GM12878 (cell line): ENCODE measurements around the gene METTL15. TPM values are rescaled to one million over a fixed set of nuclear protein-coding genes. Genes with fewer than 3 reads are reported as not detected.
A peak's percentile ranks its signal among the peaks of the same experiment; 100 is the strongest.

ENCODE experiments used
- ATAC-seq: fragments of 200-7000 bp; cut with Tn5 transposase; 3 replicates; pipeline ENCODE4 v1.9.1; 2020; ENCODE audit warnings: mild to moderate bottlenecking, moderate library complexity
- BruUV-seq: library from RNA; stranded (reverse); fragments of 400-500 nt; replicated peaks from 2 replicates; lab custom pipeline; 2021; lab: Mats Ljungman, UMichigan
- CTCF ChIA-PET: fragments of 300-600 bp; sonication (Branson Sonifier 250); formaldehyde crosslinking; extraction: SDS; loops from one replicate; lab custom pipeline; 2021; ENCODE audit warnings: inconsistent platforms; lab: Yijun Ruan, JAX
- POLR2A ChIA-PET: fragments of 350-600 bp; formaldehyde crosslinking; extraction: SDS; loops from one replicate; lab custom pipeline; 2021; ENCODE audit warnings: inconsistent platforms; lab: Charles Lee
- RAD21 ChIA-PET: fragments of 300-600 bp; sonication (Branson Sonifier 250); formaldehyde crosslinking; loops from one replicate; lab custom pipeline; 2023; ENCODE audit warnings: antibody characterized with exemption; ENCODE audit not compliant: unreplicated experiment; lab: Charles Lee
- SMC1A ChIA-PET: fragments of 300-600 bp; sonication (Branson Sonifier 250); formaldehyde crosslinking; loops from one replicate; lab custom pipeline; 2023; ENCODE audit not compliant: unreplicated experiment, uncharacterized antibody; lab: Charles Lee
- DNase-seq: peaks from one replicate; pipeline ENCODE4 v3.0.0-alpha.2; 2011; ENCODE audit warnings: low read depth, low spot score
- FAIRE-seq: peaks from 3 replicates; lab custom pipeline; 2011; peaks lifted over from hg19 to GRCh38; lab: Jason Lieb, UNC
- H2AFZ ChIP-seq: 2 replicates; pipeline ENCODE4 v1.6.0; 2011; ENCODE audit warnings: low read depth, low read length, control low read depth; ENCODE audit not compliant: control insufficient read depth
- H3K27ac ChIP-seq: 2 replicates; pipeline ENCODE4 v1.5.1; 2011; ENCODE audit warnings: control low read depth; ENCODE audit not compliant: control insufficient read depth, insufficient read depth
- H3K27me3 ChIP-seq, 2 experiments: replicated peaks in 1 of 2; 2 replicates each; pipeline versions ENCODE4 v1.6.0 to v1.6.1; 2011; ENCODE audit warnings: low read length in 1 of 2; ENCODE audit not compliant: control insufficient read depth in 2 of 2, insufficient read depth in 2 of 2
- H3K36me3 ChIP-seq, 2 experiments: 2 replicates each; pipeline ENCODE4 v1.5.1; 2011; ENCODE audit warnings: low read length in 1 of 2; ENCODE audit not compliant: control insufficient read depth in 2 of 2, insufficient read depth in 2 of 2
- H3K4me1 ChIP-seq: 2 replicates; pipeline ENCODE4 v1.6.1; 2011; ENCODE audit warnings: mild to moderate bottlenecking, low read length, moderate library complexity, mixed read lengths; ENCODE audit not compliant: control insufficient read depth, insufficient read depth
- H3K4me2 ChIP-seq: 2 replicates; pipeline ENCODE4 v1.6.0; 2011; ENCODE audit warnings: control low read depth; ENCODE audit not compliant: control insufficient read depth, insufficient read depth
- H3K4me3 ChIP-seq: fragments of 200-600 bp; sonication (generic); 2 replicates; pipeline ENCODE4 v1.5.1; 2016
- H3K79me2 ChIP-seq: 2 replicates; pipeline ENCODE4 v1.6.0; 2011; ENCODE audit warnings: low read length; ENCODE audit not compliant: control insufficient read depth, insufficient read depth
- H3K9ac ChIP-seq: 2 replicates; pipeline ENCODE4 v1.8.0; 2011; ENCODE audit warnings: low read length, control low read depth, mixed read lengths; ENCODE audit not compliant: control insufficient read depth, insufficient read depth
- H3K9me3 ChIP-seq: replicated peaks from 3 replicates; pipeline ENCODE4 v1.5.1; 2011; ENCODE audit warnings: mild to moderate bottlenecking, low read length; ENCODE audit not compliant: control insufficient read depth, insufficient read depth
- H4K20me1 ChIP-seq: 2 replicates; pipeline ENCODE4 v1.6.0; 2011; ENCODE audit not compliant: control insufficient read depth, insufficient read depth
- CREB1 ChIP-seq: IDR thresholded peaks from 2 replicates; pipeline ENCODE4 v1.6.1; 2012; ENCODE audit warnings: low read depth, mild to moderate bottlenecking, inconsistent platforms
- EGR1 ChIP-seq, 2 experiments: IDR thresholded peaks; 1 replicate in 1 of 2; 2 replicates in 1 of 2; pipeline ENCODE4 v1.6.1; 2011 to 2012; ENCODE audit warnings: low read depth in 2 of 2, low read length in 2 of 2, borderline replicate concordance in 1 of 2, mild to moderate bottlenecking in 1 of 2, moderate library complexity in 1 of 2
- FOXM1 ChIP-seq: IDR thresholded peaks from 2 replicates; pipeline ENCODE4 v1.6.1; 2012; ENCODE audit warnings: low read depth, mild to moderate bottlenecking, inconsistent platforms, low read length, moderate library complexity
- JUND ChIP-seq: IDR thresholded peaks from 2 replicates; pipeline ENCODE4 v1.6.1; 2012; ENCODE audit warnings: low read depth, mild to moderate bottlenecking, low read length, improper control_type of control experiment, moderate library complexity
- KDM1A ChIP-seq: fragments of 200-600 bp; sonication (generic); IDR thresholded peaks from 2 replicates; pipeline ENCODE4 v1.6.1; 2016; ENCODE audit warnings: borderline replicate concordance
- MYC ChIP-seq: IDR thresholded peaks from 2 replicates; pipeline ENCODE4 v1.6.1; 2011; ENCODE audit warnings: mild to moderate bottlenecking, low read length, moderate library complexity, inconsistent platforms; ENCODE audit not compliant: insufficient read depth, insufficient replicate concordance, insufficient read length, severe bottlenecking
- SUPT20H ChIP-seq: IDR thresholded peaks from 2 replicates; pipeline ENCODE4 v1.6.1; 2011; ENCODE audit warnings: low read depth, mild to moderate bottlenecking, low read length, moderate library complexity, borderline replicate concordance; ENCODE audit not compliant: control insufficient read depth
- ZNF207 ChIP-seq: fragments of 450-650 bp; IDR thresholded peaks from 2 replicates; pipeline ENCODE4 v1.6.1; 2014; ENCODE audit warnings: antibody characterized with exemption, mild to moderate bottlenecking, borderline replicate concordance
- ZNF217 ChIP-seq: fragments of 450-650 bp; IDR thresholded peaks from 2 replicates; pipeline ENCODE4 v1.6.1; 2017; ENCODE audit warnings: antibody characterized with exemption, mild to moderate bottlenecking
- ZZZ3 ChIP-seq: IDR thresholded peaks from 2 replicates; pipeline ENCODE4 v1.6.1; 2011; ENCODE audit warnings: low read depth; ENCODE audit not compliant: control insufficient read depth, insufficient read length
- WGBS: methylation state at CpG from one replicate; pipeline ENCODE4 v1.1.6; 2016; ENCODE audit warnings: low lambda C conversion rate; ENCODE audit not compliant: insufficient replicate concordance, insufficient coverage; ENCODE audit errors: missing lambda C conversion rate; 5-methylcytosine and 5-hydroxymethylcytosine counted together
- in situ Hi-C: fragments of 300-500 bp; cut with MboI; formaldehyde crosslinking; loops from 9 replicates; pipeline ENCODE4 v1.14.3; 2018; ENCODE audit warnings: mixed read lengths
- intact Hi-C: fragments of 100-400 bp; cut with micrococcal nuclease; formaldehyde crosslinking; loops from one replicate; pipeline ENCODE4 v1.14.2; 2022; ENCODE audit not compliant: unreplicated experiment
- polyA plus RNA-seq, 11 experiments: library from polyadenylated mRNA; depleted of rRNA in 4 of 11; unstranded in 6 of 11; stranded (reverse) in 5 of 11; fragments of >200 nt; fragmentation: Nextera tagmentation in 4 of 11; fragmentation: Illumina TruSeq in 1 of 11; extraction: Ambion mirVana in 4 of 11; extraction: Trizol in 1 of 11; gene quantifications; 1 replicate in 1 of 11; 2 replicates in 10 of 11; pipeline versions ENCODE4 v1.2.1 to v1.2.3, GENCODE V29; 2011 to 2016; ENCODE audit warnings: inconsistent platforms in 2 of 11, missing spikeins in 2 of 11, low read depth in 1 of 11
- total RNA-seq, 4 experiments: library from RNA; depleted of rRNA in 3 of 4; stranded (reverse); fragments of >200 nt in 3 of 4; fragmentation: Illumina TruSeq in 1 of 4; extraction: Trizol in 1 of 4; gene quantifications; 2 replicates each; pipeline versions ENCODE4 v1.2.1 to v1.2.3, GENCODE V29; 2013 to 2021
- TF ChIP-seq, protein P1 (sequence below): fragments of 450-650 bp; IDR thresholded peaks from 2 replicates; pipeline ENCODE4 v1.6.1; 2017; ENCODE audit warnings: low read depth, mild to moderate bottlenecking, moderate library complexity
- TF ChIP-seq, protein P2 (sequence below): fragments of 450-650 bp; IDR thresholded peaks from 2 replicates; pipeline ENCODE4 v1.6.1; 2017; ENCODE audit warnings: mild to moderate bottlenecking, moderate library complexity

Gene METTL15
- total and polyA plus RNA-seq, 10 of the 15 experiments (the other 5 are each of a cell fraction or from before 2014, with no cell fraction given), result 7.9 to 16.9 (median 14.4) TPM

DNA sequence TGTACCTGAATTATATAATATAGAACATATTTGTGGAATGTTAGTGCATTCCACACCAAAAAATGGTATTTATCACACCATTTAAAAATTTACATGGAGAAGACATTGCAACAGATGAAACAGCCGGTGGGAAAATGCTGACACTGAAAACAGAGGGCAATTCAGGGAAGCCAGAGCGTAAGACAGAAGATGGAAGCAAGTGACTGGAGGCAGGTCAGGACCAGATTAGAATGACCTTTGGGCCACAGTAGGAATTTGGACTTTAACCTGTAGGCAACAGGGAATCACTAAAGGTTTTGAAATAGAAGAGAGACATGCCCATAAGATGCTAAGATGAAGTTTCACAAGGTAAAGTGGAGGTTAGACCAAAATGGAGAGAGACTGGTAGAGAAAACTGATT, 60.5 kb downstream of the METTL15 start:
- H3K9me3 ChIP-seq, result no peaks in the 10 kb centered on the region; the same call in 1 of the 3 replicates
- H4K20me1 ChIP-seq, result no peaks in the 10 kb centered on the region
- no peak overlapping the region for H3K4me2 ChIP-seq
- ATAC-seq (no peak), FAIRE-seq (no peak), DNase-seq (no peak)
- H3K79me2 ChIP-seq, result no peaks in the 10 kb centered on the region
- 97% methylated on average over 2 of the region's 2 CpGs for WGBS
- H3K27me3 ChIP-seq, result no peaks in the 10 kb centered on the region
- no peak overlapping the region for H3K27ac ChIP-seq
- ChIA-PET CTCF (interaction anchor here (0.6 kb wide), 1 partner anchor 469 kb away, joined by 3 read pairs; no protein-coding TSS in a partner anchor), SMC1A (no interaction called here), RAD21 (no interaction called here), POLR2A (no interaction called here)
- 0 out of 4 replicates have a peak, but pooled peaks cover 0 to 3% of the 10 kb centered on the region in 2 experiments for H3K36me3 ChIP-seq
- no peak overlapping the region for H3K4me3 ChIP-seq
- H3K9ac ChIP-seq, result no peak overlapping the region
- no peaks in the 10 kb centered on the region for H3K4me1 ChIP-seq
- no TSS peak for BruUV-seq
- in situ Hi-C loops, result no loop called here
- intact Hi-C loops, result no loop called here
- TF ChIP-seq ZNF217, result no peak
- TF ChIP-seq, protein P1, sequence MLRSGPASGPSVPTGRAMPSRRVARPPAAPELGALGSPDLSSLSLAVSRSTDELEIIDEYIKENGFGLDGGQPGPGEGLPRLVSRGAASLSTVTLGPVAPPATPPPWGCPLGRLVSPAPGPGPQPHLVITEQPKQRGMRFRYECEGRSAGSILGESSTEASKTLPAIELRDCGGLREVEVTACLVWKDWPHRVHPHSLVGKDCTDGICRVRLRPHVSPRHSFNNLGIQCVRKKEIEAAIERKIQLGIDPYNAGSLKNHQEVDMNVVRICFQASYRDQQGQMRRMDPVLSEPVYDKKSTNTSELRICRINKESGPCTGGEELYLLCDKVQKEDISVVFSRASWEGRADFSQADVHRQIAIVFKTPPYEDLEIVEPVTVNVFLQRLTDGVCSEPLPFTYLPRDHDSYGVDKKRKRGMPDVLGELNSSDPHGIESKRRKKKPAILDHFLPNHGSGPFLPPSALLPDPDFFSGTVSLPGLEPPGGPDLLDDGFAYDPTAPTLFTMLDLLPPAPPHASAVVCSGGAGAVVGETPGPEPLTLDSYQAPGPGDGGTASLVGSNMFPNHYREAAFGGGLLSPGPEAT, result no peak
- TF ChIP-seq ZZZ3, result no peak
- no peak for TF ChIP-seq ZNF207
- TF ChIP-seq SUPT20H, result no peak
- H2AFZ ChIP-seq, result no peak overlapping the region

DNA sequence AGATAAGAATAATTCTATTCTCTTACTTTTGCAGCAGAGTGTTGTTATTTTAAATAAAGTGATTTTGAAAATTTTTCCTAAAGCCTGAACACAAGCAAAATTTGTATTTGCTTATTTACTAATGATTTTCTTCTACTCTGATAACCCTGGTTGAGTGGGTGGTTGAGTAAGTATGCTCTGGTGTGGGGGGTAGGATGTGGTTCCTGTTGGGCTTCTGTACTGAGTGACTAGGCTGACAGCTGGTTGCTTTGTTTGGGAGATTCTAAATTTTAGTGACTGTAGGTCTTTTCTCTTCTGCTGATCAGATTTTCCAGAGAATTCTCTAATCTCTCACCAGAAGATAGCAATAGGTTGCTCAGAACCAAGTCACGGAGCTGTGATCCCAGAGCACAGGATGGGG, 61.6 kb downstream of the METTL15 start:
- no peaks in the 10 kb centered on the region; the same call in 1 of the 3 replicates for H3K9me3 ChIP-seq
- no peaks in the 10 kb centered on the region for H4K20me1 ChIP-seq
- H3K4me2 ChIP-seq, result no peak overlapping the region
- CTCF ChIA-PET, result no interaction called here
- no peak overlapping the region for H2AFZ ChIP-seq
- no peak overlapping the region for H3K9ac ChIP-seq
- POLR2A ChIA-PET, result no interaction called here
- intact Hi-C loops (no loop called here), in situ Hi-C loops (no loop called here)
- H3K27ac ChIP-seq, result no peak overlapping the region
- FAIRE-seq, result no peak
- 0 out of 4 replicates have a peak, but pooled peaks cover 0 to 3% of the 10 kb centered on the region in 2 experiments for H3K36me3 ChIP-seq
- SMC1A ChIA-PET, result interaction anchor here (1.0 kb wide), 1 partner anchor 25 kb away, joined by 3 read pairs; no protein-coding TSS in a partner anchor
- no peak overlapping the region for H3K4me3 ChIP-seq
- no peaks in the 10 kb centered on the region for H3K27me3 ChIP-seq
- DNase-seq, result no peak
- ATAC-seq, result peak; percentile 27; the same call in 1 of the 3 replicates
- no peaks in the 10 kb centered on the region for H3K4me1 ChIP-seq
- no peaks in the 10 kb centered on the region for H3K79me2 ChIP-seq
- RAD21 ChIA-PET, result no interaction called here
- BruUV-seq, result no TSS peak
- 95% methylated on average over 1 of the region's 1 CpG for whole genome bisulfite sequencing
- TF ChIP-seq MYC, result no peak
- no peak for TF ChIP-seq CREB1
- TF ChIP-seq, protein P2, sequence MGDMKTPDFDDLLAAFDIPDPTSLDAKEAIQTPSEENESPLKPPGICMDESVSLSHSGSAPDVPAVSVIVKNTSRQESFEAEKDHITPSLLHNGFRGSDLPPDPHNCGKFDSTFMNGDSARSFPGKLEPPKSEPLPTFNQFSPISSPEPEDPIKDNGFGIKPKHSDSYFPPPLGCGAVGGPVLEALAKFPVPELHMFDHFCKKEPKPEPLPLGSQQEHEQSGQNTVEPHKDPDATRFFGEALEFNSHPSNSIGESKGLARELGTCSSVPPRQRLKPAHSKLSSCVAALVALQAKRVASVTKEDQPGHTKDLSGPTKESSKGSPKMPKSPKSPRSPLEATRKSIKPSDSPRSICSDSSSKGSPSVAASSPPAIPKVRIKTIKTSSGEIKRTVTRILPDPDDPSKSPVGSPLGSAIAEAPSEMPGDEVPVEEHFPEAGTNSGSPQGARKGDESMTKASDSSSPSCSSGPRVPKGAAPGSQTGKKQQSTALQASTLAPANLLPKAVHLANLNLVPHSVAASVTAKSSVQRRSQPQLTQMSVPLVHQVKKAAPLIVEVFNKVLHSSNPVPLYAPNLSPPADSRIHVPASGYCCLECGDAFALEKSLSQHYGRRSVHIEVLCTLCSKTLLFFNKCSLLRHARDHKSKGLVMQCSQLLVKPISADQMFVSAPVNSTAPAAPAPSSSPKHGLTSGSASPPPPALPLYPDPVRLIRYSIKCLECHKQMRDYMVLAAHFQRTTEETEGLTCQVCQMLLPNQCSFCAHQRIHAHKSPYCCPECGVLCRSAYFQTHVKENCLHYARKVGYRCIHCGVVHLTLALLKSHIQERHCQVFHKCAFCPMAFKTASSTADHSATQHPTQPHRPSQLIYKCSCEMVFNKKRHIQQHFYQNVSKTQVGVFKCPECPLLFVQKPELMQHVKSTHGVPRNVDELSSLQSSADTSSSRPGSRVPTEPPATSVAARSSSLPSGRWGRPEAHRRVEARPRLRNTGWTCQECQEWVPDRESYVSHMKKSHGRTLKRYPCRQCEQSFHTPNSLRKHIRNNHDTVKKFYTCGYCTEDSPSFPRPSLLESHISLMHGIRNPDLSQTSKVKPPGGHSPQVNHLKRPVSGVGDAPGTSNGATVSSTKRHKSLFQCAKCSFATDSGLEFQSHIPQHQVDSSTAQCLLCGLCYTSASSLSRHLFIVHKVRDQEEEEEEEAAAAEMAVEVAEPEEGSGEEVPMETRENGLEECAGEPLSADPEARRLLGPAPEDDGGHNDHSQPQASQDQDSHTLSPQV, result no peak
- TF ChIP-seq KDM1A, result no peak
- TF ChIP-seq FOXM1, result no peak
- no peak for TF ChIP-seq EGR1 (IDR thresholded peaks at IDR 0.05; ENCODE audit: borderline replicate concordance in 1 of 2, low read depth in 2 of 2, low read length in 2 of 2)
- TF ChIP-seq JUND, result no peak
